K562 (cell line): ENCODE measurements around the gene COMMD2.
A peak's percentile ranks its signal among the peaks of the same experiment; 100 is the strongest.

Experiments used
- BRCA1 ChIP-seq, 2 experiments: fragments of 450-650 bp in 1 of 2; sonication (generic) in 1 of 2; formaldehyde crosslinking in 1 of 2; IDR thresholded peaks; 2 replicates each; pipeline versions ENCODE4 v1.5.0 to v1.6.1; 2017 to 2020; ENCODE audit warnings: mild to moderate bottlenecking in 1 of 2, missing genetic modification reagents in 1 of 2
- CC2D1A ChIP-seq: fragments of 450-650 bp; IDR thresholded peaks from 2 replicates; pipeline ENCODE4 v1.6.1; 2017; ENCODE audit warnings: mild to moderate bottlenecking
- EZH2 ChIP-seq: IDR thresholded peaks from 2 replicates; pipeline ENCODE4 v1.6.1; 2012; ENCODE audit warnings: low read depth, mild to moderate bottlenecking, inconsistent platforms, low read length, borderline replicate concordance
- HMG20A ChIP-seq: fragments of 450-650 bp; formaldehyde crosslinking; conservative IDR thresholded peaks from 2 replicates; pipeline ENCODE4 v1.4.0; 2020; ENCODE audit warnings: mild to moderate bottlenecking, mixed read lengths
- HNRNPUL1 ChIP-seq: fragments of 200-400 bp; formaldehyde crosslinking; IDR thresholded peaks from 2 replicates; pipeline ENCODE4 v1.6.1; 2017; ENCODE audit warnings: low read length
- MIER1 ChIP-seq: fragments of 450-650 bp; IDR thresholded peaks from 2 replicates; pipeline ENCODE4 v1.6.1; 2016; ENCODE audit warnings: antibody characterized with exemption, mild to moderate bottlenecking, low read depth
- SP1 ChIP-seq: sonication (generic); formaldehyde crosslinking; IDR thresholded peaks from 2 replicates; pipeline ENCODE4 v1.8.1; 2022; ENCODE audit warnings: mild to moderate bottlenecking, missing genetic modification reagents
- U2AF1 ChIP-seq: fragments of 200-400 bp; formaldehyde crosslinking; optimal IDR thresholded peaks from 2 replicates; pipeline ENCODE3; 2017; ENCODE audit warnings: mild to moderate bottlenecking, low read depth, low read length, moderate library complexity
- ZNF274 ChIP-seq: IDR thresholded peaks from 2 replicates; pipeline ENCODE4 v1.6.1; 2011; ENCODE audit warnings: low read depth, mild to moderate bottlenecking, low read length, moderate library complexity, borderline replicate concordance
- ZNF76 ChIP-seq: fragments of 250-450 bp; sonication (Bioruptor Pico); IDR thresholded peaks from 2 replicates; pipeline ENCODE4 v1.4.0; 2020; ENCODE audit warnings: mild to moderate bottlenecking, moderate library complexity, borderline replicate concordance
- TF ChIP-seq, protein P1 (sequence below), 3 experiments: IDR thresholded peaks in 2 of 3; conservative IDR thresholded peaks in 1 of 3; 2 replicates each; pipeline ENCODE4 v1.5.1; 2011 to 2012; ENCODE audit warnings: low read length in 3 of 3, mild to moderate bottlenecking in 3 of 3, control low read depth in 2 of 3, improper control_type of control experiment in 1 of 3, inconsistent platforms in 1 of 3, low read depth in 1 of 3, mixed read lengths in 1 of 3, moderate library complexity in 1 of 3; ENCODE audit not compliant: insufficient read depth in 2 of 3

DNA sequence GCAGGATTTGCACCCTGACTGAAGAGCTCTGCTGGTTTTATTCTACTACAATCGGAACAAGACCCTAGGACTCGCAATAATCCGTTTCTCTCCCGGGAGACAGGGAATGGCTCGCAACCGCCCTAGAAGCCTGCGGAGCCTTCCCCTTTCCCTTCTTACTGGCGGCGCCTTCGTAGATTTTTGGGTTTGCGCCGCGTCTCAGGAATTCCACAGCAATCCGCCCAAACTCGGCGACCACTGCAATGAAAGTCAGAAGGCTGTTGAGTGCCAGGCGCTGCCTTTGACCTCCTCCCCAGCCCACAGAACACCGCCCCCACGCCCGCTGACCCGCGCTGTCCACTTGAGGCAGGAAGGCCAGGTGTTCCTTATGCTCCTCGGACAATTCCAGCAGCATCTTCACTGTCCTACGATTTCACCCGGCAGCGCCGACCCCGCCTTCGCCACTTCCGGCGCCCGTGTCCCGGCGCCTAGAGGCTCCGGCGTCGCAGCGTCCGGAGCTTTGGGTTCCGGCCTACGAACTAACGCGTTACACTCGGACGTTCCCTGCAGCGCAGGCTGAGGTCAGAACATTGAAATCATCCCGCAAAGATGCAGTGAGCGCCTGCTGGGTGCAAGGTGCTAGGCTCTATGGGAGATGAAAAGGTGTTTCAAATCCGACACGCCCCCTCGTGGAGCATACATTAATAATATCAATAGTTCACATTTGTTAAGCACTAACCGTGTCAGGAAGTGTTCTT lies at the start of gene COMMD2:
- no peak for TF ChIP-seq EZH2
- no peak for TF ChIP-seq HNRNPUL1
- TF ChIP-seq, protein P1, sequence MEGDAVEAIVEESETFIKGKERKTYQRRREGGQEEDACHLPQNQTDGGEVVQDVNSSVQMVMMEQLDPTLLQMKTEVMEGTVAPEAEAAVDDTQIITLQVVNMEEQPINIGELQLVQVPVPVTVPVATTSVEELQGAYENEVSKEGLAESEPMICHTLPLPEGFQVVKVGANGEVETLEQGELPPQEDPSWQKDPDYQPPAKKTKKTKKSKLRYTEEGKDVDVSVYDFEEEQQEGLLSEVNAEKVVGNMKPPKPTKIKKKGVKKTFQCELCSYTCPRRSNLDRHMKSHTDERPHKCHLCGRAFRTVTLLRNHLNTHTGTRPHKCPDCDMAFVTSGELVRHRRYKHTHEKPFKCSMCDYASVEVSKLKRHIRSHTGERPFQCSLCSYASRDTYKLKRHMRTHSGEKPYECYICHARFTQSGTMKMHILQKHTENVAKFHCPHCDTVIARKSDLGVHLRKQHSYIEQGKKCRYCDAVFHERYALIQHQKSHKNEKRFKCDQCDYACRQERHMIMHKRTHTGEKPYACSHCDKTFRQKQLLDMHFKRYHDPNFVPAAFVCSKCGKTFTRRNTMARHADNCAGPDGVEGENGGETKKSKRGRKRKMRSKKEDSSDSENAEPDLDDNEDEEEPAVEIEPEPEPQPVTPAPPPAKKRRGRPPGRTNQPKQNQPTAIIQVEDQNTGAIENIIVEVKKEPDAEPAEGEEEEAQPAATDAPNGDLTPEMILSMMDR (IDR thresholded peaks at IDR 0.05 in 2 of 3, conservative IDR thresholded peaks at IDR 0.05 in 1 of 3; ENCODE audit: insufficient read depth in 2 of 3, low read depth in 1 of 3, low read length in 3 of 3) = peak; percentile 34 to 52 (median 48); a peak in 5 of 6 replicates
- TF ChIP-seq MIER1 = no peak
- peak; percentile 64 for TF ChIP-seq SP1 (CRISPR knock-in tag)
- no peak; the same call in 1 of the 2 replicates for TF ChIP-seq CC2D1A
- no peak for TF ChIP-seq HMG20A (CRISPR knock-in tag)
- TF ChIP-seq ZNF274 = no peak
- TF ChIP-seq BRCA1 (IDR thresholded peaks at IDR 0.05) = no peak
- no peak for TF ChIP-seq BRCA1 (CRISPR knock-in tag; IDR thresholded peaks at IDR 0.05)
- no peak for TF ChIP-seq U2AF1
- TF ChIP-seq ZNF76 = no peak
